GM03348 (cell line): ENCODE data around the gene CNTRL.
"Not testable (repeated sequence)": the region's sequence is repeated elsewhere in the genome, so short reads cannot be mapped to it uniquely, and the experiment has no call there.

Experiments
- DNase-seq: peaks from one replicate; pipeline ENCODE4 v3.0.0; 2012; ENCODE audit warnings: low spot score

Gene CNTRL

DNA sequence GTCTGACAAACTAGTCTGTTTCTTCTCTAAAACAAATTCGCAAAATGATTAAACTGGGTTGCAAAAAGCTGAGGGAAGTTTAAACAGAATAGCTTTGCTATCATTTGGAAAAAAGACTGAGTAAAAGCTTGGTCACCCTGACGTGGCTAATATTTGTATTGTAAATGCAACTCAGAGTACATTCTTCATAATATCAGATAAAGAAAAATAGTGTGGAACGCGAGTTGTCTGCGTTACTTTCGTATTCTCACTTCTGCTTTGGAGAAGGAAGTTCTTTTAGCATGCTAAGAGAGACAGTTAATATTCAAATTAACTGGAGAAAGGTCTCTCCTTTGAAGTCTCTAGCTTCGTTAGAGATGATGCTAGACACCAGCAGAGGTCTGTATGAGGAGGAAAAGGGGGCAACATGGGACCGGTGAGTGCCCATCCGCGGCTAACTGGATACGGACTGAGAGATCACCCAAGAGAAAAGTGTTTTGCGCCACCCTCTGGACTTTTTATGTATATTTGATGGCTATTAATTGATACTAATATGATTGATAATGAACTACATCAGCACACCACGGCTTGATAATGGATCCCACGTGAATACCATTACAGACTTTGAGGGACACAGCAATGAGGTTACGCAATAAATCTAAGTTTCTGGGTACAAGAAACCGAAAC, 2.9 kb upstream of the CNTRL start:
- DNase-seq, result peak; percentile 62

- peak; percentile 74 for DNase-seq
These were observed 1.7 kb upstream of the CNTRL start for GRCh38 chr9:121073038-121073437.

GRCh38 chr9:121075251-121076036, 689 bp downstream of the CNTRL start:
- DNase-seq, result no peak

DNA sequence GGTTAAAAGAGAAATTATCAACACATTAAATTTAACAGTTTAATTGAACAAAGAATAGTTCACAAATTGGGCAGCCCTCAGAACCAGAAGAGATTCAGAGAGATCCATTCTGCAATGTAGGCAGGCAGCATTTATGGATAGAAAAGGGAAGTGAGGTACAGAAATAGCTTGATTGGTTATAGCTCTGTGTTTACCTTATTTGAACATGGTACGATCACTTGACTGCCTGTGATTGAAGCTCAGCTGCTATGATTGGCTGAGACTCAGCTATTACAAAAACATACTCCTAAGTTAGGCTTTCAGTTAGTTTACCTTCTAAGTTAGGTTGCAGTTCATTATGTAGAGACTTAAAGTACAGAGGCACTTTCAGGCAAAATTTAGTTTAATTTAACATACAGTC, 7.3 kb downstream of the CNTRL start:
- DNase-seq, result no peak

DNA sequence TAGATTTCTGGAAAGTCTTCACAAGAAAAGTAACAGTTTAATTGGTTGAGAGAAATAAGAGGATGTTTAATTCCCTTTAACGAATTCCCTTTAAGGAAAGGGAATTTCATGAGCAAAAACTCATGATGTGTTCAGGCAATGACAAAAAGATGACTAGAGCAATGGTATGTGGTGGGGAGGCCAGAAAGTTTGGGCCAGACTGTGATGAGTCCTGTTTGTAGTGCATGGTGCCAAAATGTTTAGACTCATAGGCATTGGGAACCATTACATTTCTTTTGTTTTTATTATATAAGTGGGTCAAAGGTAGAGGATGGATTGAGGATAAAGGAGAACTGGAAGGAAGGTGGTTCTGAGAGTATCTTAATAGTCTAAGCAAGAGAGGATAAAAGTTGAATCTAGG, 10.9 kb downstream of the CNTRL start:
- peak; percentile 46 for DNase-seq

- DNase-seq, result no peak
These were observed 13.8 kb downstream of the CNTRL start for GRCh38 chr9:121088576-121088975.

GRCh38 chr9:121090743-121091142, 16.0 kb downstream of the CNTRL start:
- not testable (repeated sequence) for DNase-seq

GRCh38 chr9:121095057-121095456, 20.3 kb downstream of the CNTRL start:
- no peak for DNase-seq

DNA sequence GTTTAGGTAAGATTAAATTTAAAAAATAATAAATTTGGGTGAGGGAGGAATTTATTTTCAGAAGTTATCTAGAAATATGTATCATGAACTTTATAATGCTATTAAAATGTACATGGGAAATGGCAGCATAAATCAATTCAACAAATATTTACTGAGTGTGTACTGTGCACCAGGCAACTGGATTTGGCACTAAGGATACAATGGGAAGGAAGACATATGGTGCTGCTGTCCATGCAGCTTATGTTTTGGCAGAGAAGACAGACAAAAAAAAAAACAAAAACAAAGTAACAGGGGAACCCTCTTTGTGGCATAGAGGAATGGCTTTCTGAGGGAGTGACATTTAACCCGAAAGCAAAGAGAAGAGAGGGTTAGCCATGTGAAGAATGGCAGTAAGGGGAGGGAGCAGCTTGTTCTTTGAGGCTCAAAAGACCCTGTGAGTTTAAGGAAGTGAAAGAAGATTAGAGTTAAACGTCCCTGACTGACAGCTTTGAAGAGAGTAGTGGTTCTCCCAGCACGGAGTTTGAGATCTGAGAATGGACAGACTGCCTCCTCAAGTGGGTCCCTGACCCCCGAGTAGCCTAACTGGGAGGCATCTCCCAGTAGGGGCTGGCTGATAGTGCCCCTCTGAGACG, 23.9 kb downstream of the CNTRL start:
- DNase-seq, result no peak

- not testable (repeated sequence) for DNase-seq
These were observed 29.3 kb downstream of the CNTRL start for GRCh38 chr9:121104054-121104453.

DNA sequence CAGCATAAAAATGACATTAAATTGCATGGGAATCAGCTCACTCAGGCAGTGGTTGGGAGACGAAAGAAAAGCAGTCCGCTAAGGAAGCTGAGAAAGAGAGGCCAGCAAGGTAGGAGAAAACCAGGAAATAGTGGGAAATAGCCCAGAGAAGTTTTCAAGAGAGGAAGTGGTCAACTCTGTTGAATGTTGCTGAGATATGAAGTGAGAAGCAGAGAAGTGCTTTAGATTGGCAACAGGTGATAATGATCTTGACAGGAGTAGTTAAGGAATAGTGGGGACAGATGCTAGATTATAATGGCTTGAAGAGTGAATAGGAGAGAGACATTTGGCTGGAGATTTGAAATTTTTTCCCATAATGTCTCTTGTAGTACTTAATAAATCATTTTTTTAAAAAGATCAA, 30.8 kb downstream of the CNTRL start:
- no peak for DNase-seq

DNA sequence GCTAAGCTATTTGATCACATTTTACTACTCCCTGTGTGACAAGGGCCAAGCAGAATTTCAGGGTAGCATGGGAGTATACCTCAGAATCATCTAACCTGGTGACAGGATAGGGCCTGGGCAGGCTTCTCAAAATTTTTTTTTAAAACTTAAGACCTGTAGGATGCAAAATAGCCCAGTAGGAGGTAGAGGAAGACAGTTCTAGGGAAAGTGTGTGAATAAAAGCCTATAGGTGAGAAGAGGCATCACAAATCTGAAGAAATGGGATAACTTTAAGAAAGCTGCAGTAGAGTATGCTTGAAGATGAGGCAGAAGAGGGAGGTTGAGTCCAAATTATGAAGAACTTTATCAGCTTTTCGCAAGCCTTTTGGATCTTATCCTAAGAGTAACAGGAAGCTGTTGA, 32.3 kb downstream of the CNTRL start:
- DNase-seq, result no peak

DNA sequence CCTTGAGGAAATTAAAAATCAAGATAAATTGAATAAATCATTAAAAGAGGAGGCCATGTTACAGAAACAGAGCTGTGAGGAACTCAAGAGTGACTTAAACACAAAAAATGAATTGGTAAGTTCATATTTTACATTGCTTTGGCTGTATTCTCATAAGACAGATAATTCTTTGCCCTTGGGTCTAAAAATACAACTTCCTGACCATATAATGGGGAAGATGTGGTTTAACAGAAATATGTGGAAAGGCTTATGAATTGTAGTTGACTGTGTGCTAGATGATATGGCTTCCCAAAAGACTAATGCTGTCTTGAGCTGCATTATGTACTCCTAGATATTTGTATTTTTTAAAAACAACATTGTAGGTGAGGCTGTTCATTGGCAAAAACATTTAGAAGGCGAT, 33.1 kb downstream of the CNTRL start:
- no peak for DNase-seq

GRCh38 chr9:121115466-121115865, 40.7 kb downstream of the CNTRL start:
- no peak for DNase-seq

GRCh38 chr9:121118266-121118665, 43.5 kb downstream of the CNTRL start:
- DNase-seq, result no peak

- no peak for DNase-seq
These were observed 45.6 kb downstream of the CNTRL start for GRCh38 chr9:121120386-121120785.

DNA sequence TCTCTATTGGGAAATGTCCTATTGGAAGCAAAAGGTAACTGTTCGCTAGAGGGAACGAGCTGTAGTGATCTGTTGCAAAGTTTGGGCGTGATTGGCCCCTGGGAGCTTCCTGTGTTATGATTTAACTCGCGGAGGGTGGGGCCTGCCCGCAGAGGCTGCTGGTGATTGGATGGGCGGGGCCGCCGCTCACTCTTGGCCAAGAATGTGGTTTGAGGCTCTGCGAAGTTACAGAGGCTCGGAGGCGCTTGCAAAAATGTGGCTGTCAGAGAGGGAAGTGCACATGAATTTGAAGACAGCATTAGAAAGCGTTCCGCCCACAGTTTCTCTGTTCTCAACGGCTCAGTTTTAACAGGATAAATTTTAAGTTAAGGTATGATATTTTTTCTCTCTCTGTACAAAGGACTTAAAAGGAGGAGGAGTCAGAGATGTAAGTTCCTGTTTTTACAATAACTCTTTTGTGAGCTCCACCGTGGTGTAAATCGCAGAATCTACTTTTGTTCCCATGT, 46.9 kb downstream of the CNTRL start:
- DNase-seq, result peak; percentile 95

DNA sequence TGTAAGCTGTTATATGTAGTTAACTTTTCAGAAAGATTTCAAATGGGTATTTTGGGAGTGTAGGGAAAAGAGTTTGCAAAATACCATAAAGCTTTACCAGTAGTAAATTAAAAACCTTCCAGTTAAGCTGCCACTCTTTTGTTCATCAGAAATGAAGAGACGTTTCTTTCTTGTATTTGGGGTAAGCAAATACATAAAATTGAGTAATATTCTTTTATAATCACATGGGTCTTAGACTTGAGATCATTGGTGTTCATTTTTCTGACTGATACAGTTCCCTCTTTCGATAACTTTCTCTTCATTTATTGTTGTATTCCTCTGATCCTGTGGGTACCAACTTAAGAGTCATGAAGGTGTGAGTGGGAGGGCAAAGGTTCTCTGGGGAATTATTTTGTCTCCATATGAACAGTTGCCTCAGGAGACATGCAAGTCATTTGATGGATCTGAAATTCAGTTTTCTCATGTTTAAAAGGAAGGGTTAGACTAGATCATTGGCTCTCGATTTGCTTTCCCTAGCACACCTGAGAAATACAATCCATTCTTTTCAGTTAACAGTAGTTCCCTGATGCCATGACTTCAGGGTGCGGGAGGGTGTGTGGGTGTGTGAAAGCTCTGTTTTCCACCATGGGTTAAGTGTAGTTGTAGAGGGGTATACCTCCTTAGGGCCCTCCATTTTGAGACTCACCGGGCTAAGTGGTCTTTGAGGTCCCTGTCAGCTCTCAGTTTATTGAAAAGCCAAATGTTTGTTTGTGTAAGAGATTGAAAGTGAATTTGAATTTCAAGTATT, 47.7 kb downstream of the CNTRL start:
- no peak for DNase-seq

- DNase-seq, result no peak
These were observed 49.2 kb downstream of the CNTRL start for GRCh38 chr9:121123816-121124535.

GRCh38 chr9:121125590-121125989, 50.8 kb downstream of the CNTRL start:
- DNase-seq, result no peak

DNA sequence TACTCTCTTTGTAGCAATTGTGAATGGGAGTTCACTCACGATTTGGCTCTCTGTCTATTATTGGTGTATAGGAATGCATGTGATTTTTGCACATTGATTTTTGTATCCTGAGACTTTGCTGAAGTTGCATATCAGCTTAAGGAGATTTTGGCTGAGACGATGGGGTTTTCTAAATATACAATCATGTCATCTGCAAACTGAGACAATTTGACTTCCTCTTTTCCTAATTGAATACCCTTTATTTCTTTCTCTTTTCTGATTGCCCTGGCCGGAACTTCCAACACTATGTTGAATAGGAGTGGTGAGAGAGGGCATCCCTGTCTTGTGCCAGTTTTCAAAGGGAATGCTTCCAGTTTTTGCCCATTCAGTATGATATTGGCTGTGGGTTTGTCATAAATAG, 54.6 kb downstream of the CNTRL start:
- not testable (repeated sequence) for DNase-seq
